Smooth muscle cell of the umbilical artery (primary cell): Measurements from ENCODE around the gene EEF1A2. TPM values are rescaled to one million over a fixed set of nuclear protein-coding genes. Genes with fewer than 3 reads are reported as not detected.

Experiments used
- total RNA-seq: library from RNA; depleted of rRNA; stranded (reverse); fragments of >200 nt; gene quantifications from 2 replicates; pipeline ENCODE4 v1.2.3, GENCODE V29; 2014

EEF1A2 gene
- total RNA-seq, result 3.9 and 8.8 TPM in 2 replicates

GRCh38 chr20:63498960-63499337, at the start of gene EEF1A2:
Gene EEF1A2 (minus strand): TSS chr20:63499083. CDS start chr20:63497763, 1,320 bp downstream.

DNA sequence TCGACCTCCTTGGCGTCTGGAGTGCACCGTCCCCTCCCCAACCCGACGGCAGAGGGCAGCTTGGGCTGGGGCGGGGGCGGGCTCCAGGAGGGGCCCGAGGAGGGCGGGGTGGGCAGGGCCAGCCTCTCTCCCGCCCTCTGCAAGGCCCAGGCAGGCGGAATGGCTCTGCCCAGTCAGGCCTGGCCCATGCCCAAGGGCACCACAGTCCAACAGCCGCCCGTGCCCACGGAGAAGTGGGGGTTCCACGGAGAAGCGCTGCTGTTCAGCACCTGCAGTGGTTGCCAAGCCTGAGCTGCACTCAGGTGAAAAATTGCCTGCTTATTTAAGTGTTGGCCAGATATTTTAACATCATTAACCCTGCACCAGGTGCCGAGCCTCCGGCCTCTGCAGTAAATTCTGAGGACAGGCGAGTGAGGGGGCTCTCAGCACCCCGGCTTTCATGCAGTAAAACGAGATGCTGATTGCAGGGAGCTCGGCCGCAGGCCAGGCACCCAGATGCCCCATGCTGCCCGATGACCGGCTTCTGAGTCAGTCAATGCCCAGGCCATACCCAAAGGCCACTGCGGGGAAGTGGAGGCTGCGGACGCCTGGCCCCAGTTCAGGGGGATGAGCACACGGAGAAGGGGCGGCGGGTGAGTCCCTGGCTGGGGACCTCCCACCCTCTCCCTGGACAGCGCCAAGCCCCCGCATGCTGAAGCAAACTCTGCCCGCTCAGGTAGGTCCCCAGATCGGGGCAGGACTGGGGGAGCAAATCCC, 49.0 kb upstream of the EEF1A2 start, which contains the start of gene SRMS:
Gene SRMS (minus strand): TSS at position 25 of the 756 bp plus-strand sequence. CDS start 286 bp downstream, outside the sequence.

DNA sequence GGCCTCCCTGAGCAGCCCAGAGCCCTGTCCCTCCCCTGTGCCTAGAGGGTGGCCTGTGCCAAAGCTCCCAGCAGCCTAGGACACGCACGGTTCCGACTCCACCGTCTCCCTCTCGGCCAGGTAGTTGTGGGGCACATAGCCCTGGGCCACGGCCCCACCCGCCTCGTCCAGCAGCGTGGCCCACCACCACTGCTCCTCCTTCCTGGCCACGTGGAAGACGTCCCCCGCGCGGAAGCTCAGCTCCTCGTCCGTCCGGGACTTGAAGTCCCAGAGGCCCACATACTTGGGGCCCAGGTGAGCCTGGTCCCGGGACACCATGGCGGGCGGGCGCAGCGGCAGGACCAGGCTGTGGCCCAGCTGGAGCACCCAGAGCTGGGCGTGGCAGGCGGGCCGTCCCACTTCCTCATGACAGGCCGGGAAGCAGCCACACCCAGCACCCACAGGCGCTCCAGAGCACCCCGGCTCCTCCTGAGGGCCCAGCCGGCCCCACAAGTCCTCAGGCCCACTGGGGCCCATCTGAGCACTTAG, 38.2 kb upstream of the EEF1A2 start, which contains the start of gene PTK6:
Gene PTK6 (minus strand): TSS at position 380 of the 528 bp plus-strand sequence. CDS start 62 bp downstream, at position 318.

GRCh38 chr20:63520504-63520933, 21.6 kb upstream of the EEF1A2 start, which contains the start of gene PPDPF:
Gene PPDPF (plus strand): TSS chr20:63520765. CDS start chr20:63521309, 544 bp downstream.

DNA sequence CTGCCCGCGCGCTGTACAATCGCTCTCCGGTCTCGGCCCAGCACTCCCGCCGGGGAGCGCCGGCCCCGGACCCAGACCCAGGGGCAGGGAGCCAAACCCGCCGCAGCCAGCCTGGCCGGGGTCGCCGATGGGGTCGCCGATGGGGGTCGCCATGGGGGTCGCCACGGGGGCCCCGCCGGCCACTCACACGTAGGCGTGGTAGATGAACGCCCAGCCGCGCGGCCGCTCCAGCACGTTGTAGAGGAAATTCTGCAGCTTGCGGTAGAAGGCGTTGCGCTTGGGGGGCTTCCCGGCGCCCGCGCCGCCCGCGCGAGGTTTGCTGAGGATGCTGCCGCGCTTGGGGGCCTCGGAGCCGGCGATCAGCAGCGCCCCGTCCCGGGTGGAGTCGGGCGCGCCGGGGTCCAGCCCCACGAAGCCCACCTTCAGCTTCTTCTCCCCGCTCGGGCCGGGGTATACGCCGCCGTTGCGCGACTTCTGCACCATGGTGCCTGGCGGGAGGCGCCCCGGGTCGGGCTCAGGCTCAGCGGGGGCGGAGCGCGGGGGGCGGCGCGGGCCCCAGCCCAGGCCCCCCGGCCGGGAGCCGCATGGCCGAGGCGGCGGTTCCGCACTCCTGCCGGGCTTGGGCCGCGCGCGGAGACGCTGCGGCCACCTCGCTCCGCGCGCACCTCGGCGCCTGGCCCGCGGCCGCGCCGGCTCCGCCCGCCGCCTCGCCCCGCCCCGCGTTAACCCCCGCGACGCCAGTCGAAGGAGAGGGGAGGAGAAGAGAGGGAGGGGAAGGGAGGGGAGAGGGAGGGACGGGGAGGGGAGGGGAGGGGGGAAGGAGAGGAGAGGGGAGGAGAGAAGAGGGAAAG, 26.7 kb downstream of the EEF1A2 start, which contains the start of gene KCNQ2:
Gene KCNQ2 (minus strand): TSS at position 675 of the 851 bp plus-strand sequence. CDS start 192 bp downstream, at position 483.

Other genes starting within 250 kb of the EEF1A2 start
- gene NKAIN4, start 244.6 kb downstream of the EEF1A2 start, total RNA-seq, result not detected in 2 replicates
- gene ARFGAP1, start 226.3 kb downstream of the EEF1A2 start, total RNA-seq, result 103 and 159 TPM in 2 replicates
- under 0.01 and 0.05 TPM in 2 replicates for gene COL20A1, start 205.9 kb downstream of the EEF1A2 start, total RNA-seq
- gene CHRNA4, start 137.7 kb downstream of the EEF1A2 start, total RNA-seq, result not detected in 2 replicates
- gene KCNQ2, start 26.4 kb downstream of the EEF1A2 start, total RNA-seq, result not detected in 2 replicates
- 61.2 and 63.0 TPM in 2 replicates for gene PPDPF, start 21.7 kb upstream of the EEF1A2 start, total RNA-seq
- gene PTK6, start 38.3 kb upstream of the EEF1A2 start, total RNA-seq, result 0.18 TPM in 1 of 2 replicates, not detected in the other
- gene SRMS, start 48.7 kb upstream of the EEF1A2 start, total RNA-seq, result not detected in 2 replicates
- gene FNDC11, start 55.1 kb upstream of the EEF1A2 start, total RNA-seq, result 0.74 and 0.89 TPM in 2 replicates
- gene HELZ2, start 75.2 kb upstream of the EEF1A2 start, total RNA-seq, result 32.7 and 54.9 TPM in 2 replicates
- 8.9 and 13.6 TPM in 2 replicates for gene GMEB2, start 128.0 kb upstream of the EEF1A2 start, total RNA-seq
- 2.7 and 6.7 TPM in 2 replicates for gene STMN3, start 154.3 kb upstream of the EEF1A2 start, total RNA-seq
- gene RTEL1, start 159.2 kb upstream of the EEF1A2 start, total RNA-seq, result 7.1 and 14.3 TPM in 2 replicates
- 16.3 and 95.5 TPM in 2 replicates for gene TNFRSF6B, start 197.6 kb upstream of the EEF1A2 start, total RNA-seq
- gene ARFRP1, start 208.9 kb upstream of the EEF1A2 start, total RNA-seq, result 35.3 and 43.2 TPM in 2 replicates
- 19.3 and 23.6 TPM in 2 replicates for gene ZGPAT, start 209.0 kb upstream of the EEF1A2 start, total RNA-seq
- gene LIME1, start 237.6 kb upstream of the EEF1A2 start, total RNA-seq, result 2.7 and 8.9 TPM in 2 replicates
- 14.3 and 24.8 TPM in 2 replicates for gene SLC2A4RG, start 240.7 kb upstream of the EEF1A2 start, total RNA-seq